ENCODE measurements around the gene TLR10. TPM values are rescaled to one million over a fixed set of nuclear protein-coding genes. Genes with fewer than 3 reads are reported as not detected.
"Not testable (repeated sequence)": the region's sequence is repeated elsewhere in the genome, so short reads cannot be mapped to it uniquely, and the experiment has no call there.

Gene TLR10
- total and polyA plus RNA-seq, 8 donors, result 0.15 to 3.0 (median 0.70) TPM

GRCh38 chr4:38783109-38783460, 295 bp upstream of the TLR10 start:
- peaks cover 0 to 38% of the 10 kb centered on the region in 2 donors for H3K4me1 ChIP-seq
- intact Hi-C loops (cut with DNase I), result no loop called here
- H3K27me3 ChIP-seq, result no peaks in the 10 kb centered on the region
- H3K4me3 ChIP-seq, result no peak overlapping the region
- H3K36me3 ChIP-seq, result no peaks in the 10 kb centered on the region
- no peak overlapping the region for H3K27ac ChIP-seq
- no peak for TF ChIP-seq CTCF (IDR thresholded peaks at IDR 0.05)
- no peaks in the 10 kb centered on the region for H3K9me3 ChIP-seq
- DNase-seq (no peak), ATAC-seq (no peak)

GRCh38 chr4:38781854-38782261, 932 bp downstream of the TLR10 start:
- Histone ChIP-seq H3K4me3 (no peak overlapping the region), H3K4me1 (peaks cover 0 to 28% of the 10 kb centered on the region in 2 donors), H3K36me3 (no peaks in the 10 kb centered on the region), H3K27ac (no peak overlapping the region), H3K9me3 (no peaks in the 10 kb centered on the region), H3K27me3 (no peaks in the 10 kb centered on the region)
- DNase-seq (no peak), ATAC-seq (no peak)
- intact Hi-C loops (cut with DNase I), result no loop called here
- no peak for TF ChIP-seq CTCF (IDR thresholded peaks at IDR 0.05)

- TF ChIP-seq CTCF (IDR thresholded peaks at IDR 0.05), result no peak
- Histone ChIP-seq H3K9me3 (no peaks in the 10 kb centered on the region), H3K4me1 (peaks cover 0 to 21% of the 10 kb centered on the region in 2 donors), H3K27me3 (no peaks in the 10 kb centered on the region), H3K27ac (no peak overlapping the region), H3K36me3 (no peaks in the 10 kb centered on the region), H3K4me3 (no peak overlapping the region)
- DNase-seq (no peak), ATAC-seq (no peak)
- intact Hi-C loops (cut with DNase I), result no loop called here
Observed at GRCh38 chr4:38780833-38781484, 1.8 kb downstream of the TLR10 start.

GRCh38 chr4:38779790-38780189, 3.0 kb downstream of the TLR10 start:
- no peak for ATAC-seq
- H3K27ac ChIP-seq, result no peak overlapping the region
- no peaks in the 10 kb centered on the region for H3K27me3 ChIP-seq
- H3K4me3 ChIP-seq, result no peak overlapping the region
- no peaks in the 10 kb centered on the region for H3K9me3 ChIP-seq
- peaks cover 0 to 9% of the 10 kb centered on the region in 2 donors for H3K4me1 ChIP-seq
- intact Hi-C loops (cut with DNase I), result no loop called here
- DNase-seq, result no peak
- no peak for TF ChIP-seq CTCF (IDR thresholded peaks at IDR 0.05)
- H3K36me3 ChIP-seq, result no peaks in the 10 kb centered on the region

- H3K27me3 ChIP-seq; ATAC-seq; H3K36me3 ChIP-seq; H3K4me3 ChIP-seq; DNase-seq; H3K4me1 ChIP-seq; intact Hi-C loops (cut with DNase I); H3K27ac ChIP-seq; H3K9me3 ChIP-seq: not testable (repeated sequence)
Observed at GRCh38 chr4:38777925-38778324, 4.9 kb downstream of the TLR10 start.

GRCh38 chr4:38775326-38775725, 7.5 kb downstream of the TLR10 start:
- H3K9me3 ChIP-seq, result no peaks in the 10 kb centered on the region
- H3K4me3 ChIP-seq, result no peak overlapping the region
- no peaks in the 10 kb centered on the region for H3K27me3 ChIP-seq
- intact Hi-C loops (cut with DNase I), result no loop called here
- H3K27ac ChIP-seq, result no peak overlapping the region
- H3K4me1 ChIP-seq, result no peaks in the 10 kb centered on the region
- TF ChIP-seq CTCF (IDR thresholded peaks at IDR 0.05), result no peak
- no peak for ATAC-seq
- H3K36me3 ChIP-seq, result no peaks in the 10 kb centered on the region
- no peak for DNase-seq
